Stimulated activated CD8-positive, alpha-beta memory T cell treated with anti-CD3 and anti-CD28 coated beads, Interleukin-7, amount 100 ng/mL, for 48 hours (primary cell): ENCODE data around the gene INHBC.
A peak's percentile ranks its signal among the peaks of the same experiment; 100 is the strongest.
"Not testable (repeated sequence)": the region's sequence is repeated elsewhere in the genome, so short reads cannot be mapped to it uniquely, and the experiment has no call there.

Source experiments
- DNase-seq, 2 donors: peaks; one replicate each; pipeline ENCODE4 v3.0.0-alpha.2; 2020; ENCODE audit warnings: low read depth in 1 of 2; ENCODE audit errors: extremely low read depth in 1 of 2

The INHBC gene, protein sequence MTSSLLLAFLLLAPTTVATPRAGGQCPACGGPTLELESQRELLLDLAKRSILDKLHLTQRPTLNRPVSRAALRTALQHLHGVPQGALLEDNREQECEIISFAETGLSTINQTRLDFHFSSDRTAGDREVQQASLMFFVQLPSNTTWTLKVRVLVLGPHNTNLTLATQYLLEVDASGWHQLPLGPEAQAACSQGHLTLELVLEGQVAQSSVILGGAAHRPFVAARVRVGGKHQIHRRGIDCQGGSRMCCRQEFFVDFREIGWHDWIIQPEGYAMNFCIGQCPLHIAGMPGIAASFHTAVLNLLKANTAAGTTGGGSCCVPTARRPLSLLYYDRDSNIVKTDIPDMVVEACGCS

DNA sequence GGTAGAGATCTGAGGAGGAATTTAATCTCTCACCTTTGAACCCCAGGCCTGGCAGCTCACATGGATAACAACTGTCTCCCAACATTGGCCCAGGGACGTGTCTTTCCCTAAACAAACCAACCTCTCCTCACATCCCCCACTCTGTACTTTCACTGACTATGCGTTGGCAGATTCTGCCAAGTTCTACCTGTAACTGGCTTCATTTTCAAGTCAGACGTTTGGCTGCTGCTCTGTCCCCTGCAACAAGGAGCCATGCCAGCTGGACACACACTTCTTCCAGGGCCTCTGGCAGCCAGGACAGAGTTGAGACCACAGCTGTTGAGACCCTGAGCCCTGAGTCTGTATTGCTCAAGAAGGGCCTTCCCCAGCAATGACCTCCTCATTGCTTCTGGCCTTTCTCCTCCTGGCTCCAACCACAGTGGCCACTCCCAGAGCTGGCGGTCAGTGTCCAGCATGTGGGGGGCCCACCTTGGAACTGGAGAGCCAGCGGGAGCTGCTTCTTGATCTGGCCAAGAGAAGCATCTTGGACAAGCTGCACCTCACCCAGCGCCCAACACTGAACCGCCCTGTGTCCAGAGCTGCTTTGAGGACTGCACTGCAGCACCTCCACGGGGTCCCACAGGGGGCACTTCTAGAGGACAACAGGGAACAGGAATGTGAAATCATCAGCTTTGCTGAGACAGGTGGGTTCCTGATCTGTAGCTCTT, at the start of gene INHBC:
Gene INHBC, plus strand, starts transcription at position 268 of the 707 bp plus-strand sequence. Its CDS starts 103 bp downstream, at position 371.
- DNase-seq = no peak

GRCh38 chr12:57385586-57385985, 49.0 kb upstream of the INHBC start:
- DNase-seq = no peak

- no peak for DNase-seq
Observed at GRCh38 chr12:57386187-57386720, 48.3 kb upstream of the INHBC start.

GRCh38 chr12:57388425-57388824, 46.2 kb upstream of the INHBC start:
- no peak for DNase-seq

DNA sequence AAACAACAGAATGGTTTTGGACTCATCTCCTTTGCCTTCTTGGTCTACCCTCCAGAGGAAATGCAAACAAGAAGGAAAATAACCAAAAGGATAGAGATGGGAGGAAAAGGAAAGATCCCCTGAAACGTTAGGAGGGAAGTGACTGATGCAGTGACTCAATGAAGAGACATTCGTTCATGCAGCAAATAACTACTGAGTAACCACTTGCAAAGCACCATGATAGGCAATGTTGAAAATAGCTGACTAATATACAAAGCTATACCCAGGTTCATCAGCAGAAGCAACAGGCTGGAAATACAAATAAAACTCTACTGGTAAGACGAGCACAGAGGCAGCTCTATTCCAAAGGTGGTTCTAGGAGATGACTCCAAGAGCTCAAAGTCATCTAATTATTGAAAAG, 45.6 kb upstream of the INHBC start:
- DNase-seq = no peak

- no peak for DNase-seq
Observed at GRCh38 chr12:57390174-57390573, 44.4 kb upstream of the INHBC start.

DNA sequence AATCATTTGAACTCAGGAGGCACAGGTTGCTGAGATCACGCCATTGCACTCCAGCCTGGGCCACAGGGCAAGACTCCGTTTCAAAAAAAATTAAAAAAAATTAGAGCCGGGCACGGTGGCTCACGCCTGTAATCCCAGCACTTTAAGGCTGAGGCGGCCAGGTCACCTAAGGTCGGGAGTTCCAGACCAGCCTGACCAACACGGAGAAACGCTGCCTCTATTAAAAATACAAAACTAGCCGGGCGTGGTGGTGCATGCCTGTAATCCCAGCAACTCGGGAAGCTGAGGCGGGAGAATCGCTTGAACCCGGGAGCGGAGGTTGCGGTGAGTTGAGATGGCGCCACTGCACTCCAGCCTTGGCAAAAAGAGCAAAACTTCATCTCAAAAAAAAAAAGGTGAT, 39.5 kb upstream of the INHBC start:
- no peak for DNase-seq

DNA sequence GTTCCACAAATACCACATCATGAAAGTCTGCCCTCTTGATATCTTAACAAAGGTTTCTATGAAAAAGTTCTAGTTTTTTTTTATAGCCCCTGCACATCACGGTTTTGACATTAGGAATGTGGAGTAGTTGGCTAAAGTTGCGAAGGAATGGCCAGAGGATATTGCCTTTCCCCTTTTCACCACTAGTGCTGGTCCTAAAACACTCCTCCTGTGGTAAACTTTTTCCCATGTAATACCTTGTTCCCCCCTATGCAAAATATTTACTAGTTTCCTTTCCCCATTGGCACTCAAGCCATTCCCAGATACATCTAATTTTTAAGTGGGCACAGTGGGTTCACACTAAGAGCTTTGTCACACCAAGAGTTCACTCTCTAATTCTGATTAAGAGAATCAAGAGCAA, 37.1 kb upstream of the INHBC start:
- DNase-seq = no peak

DNA sequence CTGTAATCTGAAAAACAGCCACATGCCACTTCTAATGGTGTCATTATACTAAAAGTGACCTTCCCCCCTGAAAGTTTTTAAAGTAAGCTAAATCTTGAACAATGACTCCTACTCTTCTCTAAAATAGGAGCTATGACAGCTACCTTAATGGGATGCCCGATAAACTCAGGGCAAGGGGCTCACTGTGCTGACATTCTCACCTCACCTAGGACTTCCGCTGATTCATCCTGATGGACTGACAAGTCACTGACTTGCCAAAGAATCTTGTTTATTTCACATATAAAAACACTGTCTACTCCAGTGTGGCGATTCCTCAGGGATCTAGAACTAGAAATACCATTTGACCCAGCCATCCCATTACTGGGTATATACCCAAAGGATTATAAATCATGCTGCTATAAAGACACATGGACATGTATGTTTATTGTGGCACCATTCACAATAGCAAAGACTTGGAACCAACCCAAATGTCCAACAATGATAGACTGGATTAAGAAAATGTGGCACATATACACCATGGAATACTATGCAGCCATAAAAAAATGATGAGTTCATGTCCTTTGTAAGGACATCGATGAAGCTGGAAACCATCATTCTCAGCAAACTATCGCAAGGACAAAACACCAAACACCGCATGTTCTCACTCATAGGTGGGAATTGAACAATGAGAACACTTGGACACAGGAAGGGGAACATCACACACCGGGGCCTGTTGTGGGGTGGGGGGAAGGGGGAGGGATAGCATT, 34.7 kb upstream of the INHBC start:
- DNase-seq = not testable (repeated sequence)

GRCh38 chr12:57401165-57401564, 33.4 kb upstream of the INHBC start:
- no peak for DNase-seq

GRCh38 chr12:57402156-57402555, 32.4 kb upstream of the INHBC start:
- DNase-seq = not testable (repeated sequence)

GRCh38 chr12:57404966-57405640, 29.5 kb upstream of the INHBC start:
- DNase-seq = peak in 1 of 2 donors; percentile 20

GRCh38 chr12:57410534-57410933, 24.1 kb upstream of the INHBC start:
- no peak for DNase-seq

- DNase-seq = not testable (repeated sequence)
Observed at GRCh38 chr12:57414160-57414559, 20.4 kb upstream of the INHBC start.

GRCh38 chr12:57415088-57415487, 19.5 kb upstream of the INHBC start:
- no peak for DNase-seq

- no peak for DNase-seq
Observed at GRCh38 chr12:57416039-57416996, 18.3 kb upstream of the INHBC start.

- no peak for DNase-seq
Observed at GRCh38 chr12:57418255-57418654, 16.3 kb upstream of the INHBC start.

- DNase-seq = no peak
Observed at GRCh38 chr12:57419495-57419894, 15.1 kb upstream of the INHBC start.

- no peak for DNase-seq
Observed at GRCh38 chr12:57420482-57420881, 14.1 kb upstream of the INHBC start.

- not testable (repeated sequence) for DNase-seq
Observed at GRCh38 chr12:57426948-57427347, 7.6 kb upstream of the INHBC start.
